ENCODE data around the gene TEX30. TPM values are rescaled to one million over a fixed set of nuclear protein-coding genes. Genes with fewer than 3 reads are reported as not detected.
"Not testable (repeated sequence)": the region's sequence is repeated elsewhere in the genome, so short reads cannot be mapped to it uniquely, and the experiment has no call there.

Gene TEX30
- total and polyA plus RNA-seq, 12 donors = 3.9 to 12.4 (median 7.8) TPM

GRCh38 chr13:102784483-102784882 is 10.9 kb upstream of the TEX30 start:
- 42 to 58% methylated on average over 3 of the region's 3 CpGs for WGBS, 2 donors
- no peak for TF ChIP-seq CTCF (IDR thresholded peaks at IDR 0.05)
- peak in 7 of 8 donors; percentile 38 to 98 (median 89) for ATAC-seq
- intact Hi-C loops (cut with DNase I) = no loop called here
- H3K27ac ChIP-seq = peak overlapping the region in 8 of 10 donors; percentile 33 to 77 (median 56)
- no peaks in the 10 kb centered on the region for H3K27me3 ChIP-seq
- no peak for DNase-seq
- no peaks in the 10 kb centered on the region for H3K9me3 ChIP-seq
- peaks cover 0 to 14% (median 3%) of the 10 kb centered on the region in 9 donors for H3K4me1 ChIP-seq
- H3K4me3 ChIP-seq = no peak overlapping the region
- H3K36me3 ChIP-seq = peaks cover 0 to 47% (median 0%) of the 10 kb centered on the region in 9 donors

GRCh38 chr13:102781591-102781990 is 8.0 kb upstream of the TEX30 start:
- peaks cover 0 to 21% (median 0%) of the 10 kb centered on the region in 9 donors for H3K36me3 ChIP-seq
- WGBS, 2 donors = 90 to 100% methylated on average over 1 of the region's 1 CpG
- intact Hi-C loops (cut with DNase I) = no loop called here
- H3K27me3 ChIP-seq = no peaks in the 10 kb centered on the region
- H3K4me3 ChIP-seq = no peak overlapping the region
- no peak overlapping the region for H3K27ac ChIP-seq
- no peak for TF ChIP-seq CTCF (IDR thresholded peaks at IDR 0.05)
- ATAC-seq (no peak), DNase-seq (no peak)
- H3K9me3 ChIP-seq = no peaks in the 10 kb centered on the region
- H3K4me1 ChIP-seq = peaks cover 0 to 14% (median 3%) of the 10 kb centered on the region in 9 donors

GRCh38 chr13:102780656-102781055 is 7.1 kb upstream of the TEX30 start:
- H3K27ac ChIP-seq; DNase-seq; H3K27me3 ChIP-seq; H3K9me3 ChIP-seq; intact Hi-C loops (cut with DNase I); H3K4me3 ChIP-seq; ATAC-seq: not testable (repeated sequence)
- Histone ChIP-seq H3K36me3 (peaks cover 0 to 12% (median 0%) of the 10 kb centered on the region in 9 donors), H3K4me1 (peaks cover 0 to 14% (median 3%) of the 10 kb centered on the region in 9 donors)
- WGBS, 2 donors = 85 to 93% methylated on average over 4 of the region's 4 CpGs

- intact Hi-C loops (cut with DNase I) = loop anchor here in 2 of 10 donors (10.0 kb wide), 1 partner anchor 185 kb away; the partner anchor contains the start of gene TPP2 (in 2 of the 2)
- Histone ChIP-seq H3K27me3 (no peaks in the 10 kb centered on the region), H3K4me1 (peaks cover 0 to 6% (median 0%) of the 10 kb centered on the region in 9 donors), H3K4me3 (no peak overlapping the region), H3K27ac (no peak overlapping the region), H3K9me3 (no peaks in the 10 kb centered on the region), H3K36me3 (peaks cover 0 to 4% (median 0%) of the 10 kb centered on the region in 9 donors)
- DNase-seq (no peak), ATAC-seq (no peak)
- whole genome bisulfite sequencing, 2 donors = 63 to 68% methylated on average over 5 of the region's 5 CpGs
- TF ChIP-seq CTCF (IDR thresholded peaks at IDR 0.05) = no peak
Measured at GRCh38 chr13:102779436-102780159, 6.0 kb upstream of the TEX30 start.

GRCh38 chr13:102777736-102778135 is 4.2 kb upstream of the TEX30 start:
- DNase-seq (no peak), ATAC-seq (no peak)
- no peak overlapping the region for H3K27ac ChIP-seq
- H3K9me3 ChIP-seq = no peaks in the 10 kb centered on the region
- H3K36me3 ChIP-seq = no peaks in the 10 kb centered on the region
- no peak overlapping the region for H3K4me3 ChIP-seq
- intact Hi-C loops (cut with DNase I) = loop anchor here in 2 of 10 donors (10.0 kb wide), 1 partner anchor 183 kb away; the partner anchor contains the start of gene TPP2 (in 2 of the 2)
- H3K27me3 ChIP-seq = no peaks in the 10 kb centered on the region
- 80 to 90% methylated on average over 3 of the region's 3 CpGs for WGBS, 2 donors
- TF ChIP-seq CTCF (IDR thresholded peaks at IDR 0.05) = no peak
- peaks cover 0 to 11% (median 6%) of the 10 kb centered on the region in 9 donors for H3K4me1 ChIP-seq
